Embryonic facial prominence (tissue), 1 donor: Measurements from ENCODE around the gene GABRP.
"Not testable (repeated sequence)": the region's sequence is repeated elsewhere in the genome, so short reads cannot be mapped to it uniquely, and the experiment has no call there.

Experiments
- DNase-seq: peaks from one replicate; pipeline ENCODE4 v3.0.0-alpha.2; 2016; ENCODE audit errors: extremely low spot score

The GABRP gene

DNA sequence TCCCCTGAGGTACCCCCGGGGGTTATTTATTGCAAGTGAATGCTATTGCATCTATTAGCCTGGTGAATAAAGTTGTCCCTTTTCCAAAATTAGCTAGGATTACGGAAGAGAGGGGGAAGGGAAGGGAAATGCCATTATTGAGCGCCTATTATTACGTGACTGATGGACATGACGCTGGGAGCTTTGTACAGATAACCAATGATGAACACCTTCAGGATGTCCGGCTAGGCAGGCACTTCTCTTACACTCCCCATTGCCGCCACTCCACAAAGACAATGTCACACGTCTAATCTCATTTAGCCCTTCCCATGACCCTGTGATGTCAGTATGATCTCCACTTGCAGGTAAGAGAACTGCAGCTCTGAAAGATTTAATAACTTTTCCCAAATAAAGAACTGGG lies 9.4 kb downstream of the GABRP start:
- no peak for DNase-seq

DNA sequence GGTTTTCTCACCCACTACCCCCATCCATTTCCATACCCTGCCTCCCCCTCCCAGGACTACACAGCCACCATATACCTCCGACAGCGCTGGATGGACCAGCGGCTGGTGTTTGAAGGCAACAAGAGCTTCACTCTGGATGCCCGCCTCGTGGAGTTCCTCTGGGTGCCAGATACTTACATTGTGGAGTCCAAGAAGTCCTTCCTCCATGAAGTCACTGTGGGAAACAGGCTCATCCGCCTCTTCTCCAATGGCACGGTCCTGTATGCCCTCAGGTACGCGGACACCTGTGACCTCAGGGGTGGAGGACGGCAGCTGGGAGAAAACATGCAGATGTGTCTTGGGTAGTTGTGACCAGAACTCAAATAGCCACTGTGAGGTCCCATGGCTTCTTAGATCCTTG lies 11.6 kb downstream of the GABRP start:
- no peak for DNase-seq

DNA sequence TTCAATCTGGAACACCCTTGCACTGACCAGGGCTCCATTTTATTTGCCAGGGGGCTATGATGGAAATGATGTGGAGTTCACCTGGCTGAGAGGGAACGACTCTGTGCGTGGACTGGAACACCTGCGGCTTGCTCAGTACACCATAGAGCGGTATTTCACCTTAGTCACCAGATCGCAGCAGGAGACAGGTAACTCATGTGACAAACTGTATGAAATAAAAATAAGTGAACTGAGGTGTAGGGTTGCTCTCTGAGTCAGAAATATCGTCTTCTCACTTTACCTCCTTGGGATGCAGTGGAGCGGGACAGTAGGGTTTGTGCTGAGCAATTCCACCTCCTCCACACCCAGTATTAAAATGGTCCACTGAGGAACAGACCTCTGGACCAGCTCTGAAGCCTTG lies 22.1 kb downstream of the GABRP start:
- no peak for DNase-seq

DNA sequence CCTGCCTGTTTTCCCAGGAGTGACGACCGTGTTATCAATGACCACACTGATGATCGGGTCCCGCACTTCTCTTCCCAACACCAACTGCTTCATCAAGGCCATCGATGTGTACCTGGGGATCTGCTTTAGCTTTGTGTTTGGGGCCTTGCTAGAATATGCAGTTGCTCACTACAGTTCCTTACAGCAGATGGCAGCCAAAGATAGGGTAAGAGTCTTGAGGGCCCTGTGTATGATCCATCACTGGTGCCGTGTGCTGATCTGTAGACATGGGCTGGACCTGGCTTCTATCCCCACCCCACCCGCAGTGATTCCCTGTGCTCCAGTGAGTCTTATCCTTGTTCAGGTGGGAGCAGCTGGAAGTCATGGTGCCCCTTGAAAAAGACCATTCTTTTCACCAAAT lies 26.0 kb downstream of the GABRP start:
- no peak for DNase-seq

DNA sequence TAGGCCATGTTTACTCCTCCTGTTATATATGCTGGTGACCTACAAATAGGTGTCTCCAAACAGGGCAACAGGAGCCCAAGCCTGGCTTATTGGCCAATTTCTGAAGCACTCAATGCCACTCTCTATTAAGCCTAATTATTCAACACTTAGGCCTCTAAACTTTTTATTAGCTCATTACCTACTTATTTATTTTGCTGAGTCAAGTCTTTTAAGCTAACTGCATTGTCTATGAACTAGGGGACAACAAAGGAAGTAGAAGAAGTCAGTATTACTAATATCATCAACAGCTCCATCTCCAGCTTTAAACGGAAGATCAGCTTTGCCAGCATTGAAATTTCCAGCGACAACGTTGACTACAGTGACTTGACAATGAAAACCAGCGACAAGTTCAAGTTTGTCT lies 28.2 kb downstream of the GABRP start:
- no peak for DNase-seq

DNA sequence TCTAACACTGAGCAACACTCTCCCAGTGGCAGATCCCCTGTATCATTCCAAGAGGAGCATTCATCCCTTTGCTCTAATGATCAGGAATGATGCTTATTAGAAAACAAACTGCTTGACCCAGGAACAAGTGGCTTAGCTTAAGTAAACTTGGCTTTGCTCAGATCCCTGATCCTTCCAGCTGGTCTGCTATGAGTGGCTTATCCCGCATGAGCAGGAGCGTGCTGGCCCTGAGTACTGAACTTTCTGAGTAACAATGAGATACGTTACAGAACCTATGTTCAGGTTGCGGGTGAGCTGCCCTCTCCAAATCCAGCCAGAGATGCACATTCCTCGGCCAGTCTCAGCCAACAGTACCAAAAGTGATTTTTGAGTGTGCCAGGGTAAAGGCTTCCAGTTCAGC lies 29.7 kb downstream of the GABRP start:
- DNase-seq = no peak

DNA sequence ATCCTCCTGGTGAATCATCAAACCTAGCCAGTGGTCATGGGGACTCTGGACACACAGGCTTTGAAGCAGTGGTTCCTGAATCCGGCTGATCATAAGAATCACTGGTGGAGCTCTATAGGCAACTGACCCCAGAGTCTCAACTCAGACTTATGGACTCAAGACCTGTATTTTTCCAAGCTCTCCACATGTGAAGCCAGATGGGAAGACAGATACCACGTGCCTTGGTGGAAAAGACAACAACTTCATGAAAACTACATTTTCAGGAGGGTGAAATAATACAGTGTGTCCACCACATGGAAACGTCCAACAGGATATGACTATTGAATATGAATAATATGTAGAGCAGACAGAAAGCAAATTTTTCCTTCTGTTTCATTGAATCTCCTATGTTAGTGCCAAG lies 33.7 kb downstream of the GABRP start:
- no peak for DNase-seq

DNA sequence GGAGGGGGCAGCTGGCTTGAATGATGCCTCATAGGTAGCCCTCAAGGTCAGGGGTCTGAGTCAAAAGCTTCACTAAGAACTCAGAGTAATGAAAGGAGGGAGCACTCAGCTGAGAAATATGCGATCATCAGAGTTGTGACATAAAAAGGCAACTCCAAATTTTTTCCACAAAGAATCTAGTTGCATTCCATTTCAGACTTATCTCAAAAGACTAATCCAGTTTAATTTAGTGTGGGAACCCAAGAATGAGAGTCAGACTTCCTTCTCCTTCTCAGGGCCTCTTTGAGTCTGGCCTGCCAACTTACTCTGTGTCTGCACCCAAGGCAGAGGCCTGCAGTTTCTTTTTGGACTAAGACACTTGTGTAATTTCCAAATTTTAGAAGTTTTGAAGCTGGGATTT lies 34.7 kb downstream of the GABRP start:
- DNase-seq = no peak

DNA sequence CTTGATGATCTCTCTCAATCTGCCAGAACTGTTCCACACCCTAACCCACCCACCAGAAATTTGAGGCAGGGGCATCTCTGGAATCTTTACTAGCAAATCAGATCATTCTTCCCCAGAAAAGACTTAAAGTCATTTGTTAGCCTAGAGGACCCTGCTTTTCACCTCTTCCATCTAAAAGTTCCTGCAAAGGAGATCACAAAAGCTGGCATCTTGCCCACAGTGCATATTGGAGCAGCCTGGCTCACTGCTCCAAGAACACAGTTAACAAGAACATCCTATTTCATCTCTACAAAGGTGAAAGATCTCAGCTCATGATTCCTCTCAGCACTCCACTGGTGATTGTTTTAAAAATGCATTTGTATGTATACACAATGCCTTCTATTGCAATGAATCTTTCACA lies 36.3 kb downstream of the GABRP start:
- DNase-seq = no peak

DNA sequence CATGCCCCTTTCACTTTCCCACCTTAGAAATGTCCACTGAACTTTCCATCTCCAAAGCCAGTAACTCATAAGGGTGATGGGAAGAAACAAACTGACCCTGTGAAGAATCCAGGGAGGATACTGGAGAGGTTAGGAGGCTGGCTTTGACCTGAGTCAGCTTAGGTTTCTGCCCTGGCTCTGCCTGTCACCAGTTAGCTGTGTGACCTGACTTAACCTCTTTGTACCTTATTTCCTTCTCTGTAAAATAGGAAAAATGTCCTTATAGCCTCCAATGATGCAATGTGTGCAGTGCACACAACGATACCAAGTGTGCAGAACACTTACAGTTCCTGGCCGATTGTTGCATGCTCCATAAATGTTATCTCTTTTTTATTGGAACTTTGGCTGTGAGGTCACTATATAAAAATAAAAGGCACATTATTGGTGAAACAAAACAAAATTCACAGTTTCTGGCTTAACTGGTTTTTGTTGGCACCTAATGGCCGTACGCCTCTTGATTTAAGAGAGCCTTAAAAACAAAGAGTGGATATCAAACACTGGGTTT lies 37.8 kb downstream of the GABRP start:
- no peak for DNase-seq

DNA sequence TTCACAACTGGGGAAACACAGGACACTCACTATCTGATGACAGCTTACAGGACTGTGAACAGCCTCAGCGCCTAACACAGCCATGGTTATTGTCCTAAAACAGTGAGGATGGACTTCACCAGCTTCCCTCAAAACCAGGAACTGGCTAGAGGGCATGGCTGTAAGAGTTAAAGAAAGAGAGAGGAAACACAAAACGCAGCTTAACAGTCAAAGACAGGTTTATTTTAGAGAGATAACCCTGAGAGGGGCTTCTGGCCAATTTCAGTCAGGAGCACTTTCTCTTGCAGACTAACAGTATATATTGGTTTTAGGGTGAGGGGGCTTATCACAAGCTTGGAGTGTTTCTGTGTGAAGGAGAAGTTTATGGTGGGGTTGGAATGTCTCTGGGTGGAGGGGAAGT lies 42.6 kb downstream of the GABRP start:
- DNase-seq = no peak

DNA sequence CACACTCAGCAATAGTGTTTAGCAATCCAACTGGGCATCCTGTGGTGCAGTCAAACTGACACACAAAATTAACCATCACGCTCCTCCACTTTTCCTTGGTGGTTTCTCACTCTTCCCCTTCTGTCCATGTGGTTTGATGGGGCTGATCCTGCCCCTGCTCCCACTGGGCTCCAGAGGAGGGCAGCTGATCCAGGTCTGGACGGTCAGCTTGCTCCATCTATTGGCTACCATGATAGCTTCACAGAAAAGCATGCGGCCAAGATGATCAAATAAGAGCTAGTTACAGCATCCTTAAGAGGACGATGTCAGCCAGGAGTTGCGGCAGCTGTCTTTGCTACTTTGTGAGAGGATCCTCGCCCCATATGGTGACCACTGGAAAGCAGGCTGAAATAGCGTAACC lies 48.7 kb downstream of the GABRP start:
- no peak for DNase-seq

DNA sequence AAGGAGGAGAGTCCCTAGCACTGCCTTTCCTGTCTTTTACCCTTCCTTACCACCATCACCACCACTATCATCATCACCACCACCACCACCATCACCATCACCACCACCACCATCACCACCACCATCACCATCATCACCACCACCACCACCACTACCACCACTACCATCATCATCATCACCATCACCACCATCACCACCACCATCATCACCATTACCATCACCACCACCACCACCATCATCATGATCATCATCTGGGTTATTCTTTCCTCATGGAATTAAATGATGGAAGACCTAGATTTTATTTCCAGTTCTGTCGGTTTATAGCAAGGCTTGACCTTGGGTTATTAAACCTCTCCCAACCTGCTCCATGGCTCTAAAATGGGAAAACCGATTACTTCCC lies 50.5 kb downstream of the GABRP start:
- DNase-seq = not testable (repeated sequence)

DNA sequence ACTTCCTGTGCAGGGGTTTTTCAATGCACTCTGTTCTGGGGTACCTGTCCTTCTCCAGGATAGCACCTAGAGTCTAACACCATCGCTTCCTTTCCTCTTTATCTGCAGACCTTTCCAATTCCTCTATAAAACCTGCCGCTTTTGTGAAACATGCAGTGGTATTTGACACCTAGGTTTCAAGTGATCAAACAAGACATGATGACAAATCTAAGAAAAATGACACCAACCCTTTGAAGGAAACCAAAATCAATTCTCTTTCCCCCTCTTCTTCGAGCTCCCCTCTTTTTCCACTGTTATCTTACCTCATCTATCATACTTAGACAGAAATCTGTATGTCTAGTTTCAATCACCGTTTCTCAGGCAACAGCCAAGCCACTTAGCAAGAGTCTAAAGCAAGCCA lies 52.7 kb downstream of the GABRP start:
- no peak for DNase-seq

DNA sequence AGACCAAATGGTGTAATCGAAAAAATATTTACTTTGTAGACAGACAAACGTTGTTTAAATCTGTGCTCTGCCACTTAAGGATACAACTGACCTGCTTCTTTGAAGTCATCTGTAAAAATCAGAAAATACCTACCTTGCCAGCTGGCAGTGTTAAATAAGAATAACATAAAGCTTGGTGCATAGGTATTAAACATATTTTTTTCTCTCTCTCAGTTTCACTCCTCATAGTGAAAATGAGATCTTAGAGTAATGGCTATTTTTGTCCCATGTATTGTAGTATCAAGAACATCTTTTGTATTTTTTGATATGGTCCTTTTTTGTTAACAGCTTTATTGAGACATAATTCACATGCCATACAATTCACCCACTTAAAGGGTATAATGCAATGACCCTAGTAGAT lies 60.3 kb downstream of the GABRP start:
- no peak for DNase-seq

DNA sequence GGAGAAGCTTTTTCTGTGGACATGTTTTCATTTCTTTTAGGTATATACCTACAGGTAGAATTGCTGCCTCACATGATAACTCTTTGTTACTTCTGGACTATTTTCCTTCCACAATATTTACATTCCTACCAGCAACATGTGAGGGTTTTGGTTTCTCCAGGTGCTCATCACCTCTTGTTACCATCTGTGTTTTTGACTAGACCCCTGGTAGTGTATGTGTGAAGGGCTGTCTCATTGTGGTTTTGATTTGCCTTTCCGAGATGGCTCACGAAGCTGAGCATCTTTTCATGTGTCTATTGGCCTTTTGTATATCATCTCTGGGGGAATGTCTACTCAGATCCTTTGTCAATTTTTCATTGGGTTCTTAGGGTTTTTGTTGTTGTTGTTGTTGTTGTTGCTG lies 61.1 kb downstream of the GABRP start:
- no peak for DNase-seq

DNA sequence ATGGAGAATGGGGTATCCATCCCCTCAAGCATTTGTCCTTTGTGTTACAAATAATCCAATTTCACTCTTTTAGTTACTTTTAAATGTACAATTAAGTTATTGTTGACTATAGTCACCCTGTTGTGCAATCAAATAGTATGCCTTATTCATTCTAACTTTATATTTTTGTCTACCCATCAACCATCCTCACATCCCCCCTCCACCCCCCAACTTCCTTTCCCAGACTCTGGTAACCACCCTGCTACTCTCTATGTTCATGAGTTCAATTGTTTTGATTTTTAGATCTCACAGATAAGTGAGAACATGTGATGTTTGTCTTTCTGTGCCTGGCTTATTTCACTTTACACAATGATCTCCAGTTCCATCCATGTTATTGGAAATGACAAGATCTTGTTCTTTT lies 62.9 kb downstream of the GABRP start:
- no peak for DNase-seq

DNA sequence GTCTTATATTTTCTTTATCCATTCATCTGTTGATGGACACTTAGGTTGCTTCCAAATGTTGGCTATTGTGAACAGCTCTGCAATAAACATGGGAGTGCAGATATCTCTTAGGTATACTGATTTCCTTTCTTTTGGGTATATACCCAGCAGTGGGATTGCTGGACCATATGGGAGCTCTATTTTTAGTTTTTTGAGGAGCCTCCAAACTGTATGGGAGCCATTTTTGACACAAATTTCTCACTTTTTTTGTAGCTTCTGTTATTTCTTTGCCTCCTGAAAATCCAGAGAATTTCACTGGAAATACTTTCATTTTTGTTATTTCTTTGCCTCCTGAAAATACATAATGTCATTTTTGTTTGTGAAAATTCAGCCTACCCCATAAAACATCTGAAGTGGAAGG lies 63.3 kb downstream of the GABRP start:
- DNase-seq = no peak

DNA sequence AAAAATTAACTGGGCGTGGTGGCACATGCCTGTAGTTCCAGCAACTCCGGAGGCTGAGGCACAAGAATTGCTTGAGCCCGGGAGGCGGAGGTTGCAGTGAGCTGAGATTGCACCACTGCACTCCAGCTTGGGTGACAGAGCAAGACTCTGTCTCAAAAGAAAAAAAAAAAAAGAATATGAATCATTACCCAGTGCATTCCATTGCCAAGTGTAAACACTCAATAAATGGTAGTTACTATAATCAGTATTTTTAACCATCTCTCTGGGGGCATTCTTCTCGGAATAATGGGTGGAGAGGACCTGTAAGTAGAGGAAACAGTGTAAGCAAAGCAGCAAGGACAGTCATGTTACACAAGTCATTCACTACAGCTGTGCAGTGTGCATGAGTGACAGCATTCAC lies 64.5 kb downstream of the GABRP start:
- no peak for DNase-seq

DNA sequence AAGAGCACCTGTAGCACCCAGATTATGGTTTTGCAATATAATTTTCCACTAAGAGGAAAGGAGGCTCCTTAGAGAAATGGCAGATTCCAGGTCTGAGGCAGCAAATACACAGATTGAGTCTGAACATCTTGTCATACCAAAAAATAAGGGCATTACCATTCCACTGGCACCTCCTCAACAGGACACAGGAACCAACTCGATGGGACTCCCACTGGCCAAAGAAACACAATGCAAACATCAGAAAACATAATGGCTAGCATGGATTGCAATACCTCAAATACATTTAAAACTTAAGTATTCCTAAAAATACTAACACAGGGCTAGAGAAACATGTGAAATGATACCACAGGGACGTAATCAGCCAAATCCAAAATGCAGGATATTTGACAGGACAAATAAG lies 65.8 kb downstream of the GABRP start:
- no peak for DNase-seq

DNA sequence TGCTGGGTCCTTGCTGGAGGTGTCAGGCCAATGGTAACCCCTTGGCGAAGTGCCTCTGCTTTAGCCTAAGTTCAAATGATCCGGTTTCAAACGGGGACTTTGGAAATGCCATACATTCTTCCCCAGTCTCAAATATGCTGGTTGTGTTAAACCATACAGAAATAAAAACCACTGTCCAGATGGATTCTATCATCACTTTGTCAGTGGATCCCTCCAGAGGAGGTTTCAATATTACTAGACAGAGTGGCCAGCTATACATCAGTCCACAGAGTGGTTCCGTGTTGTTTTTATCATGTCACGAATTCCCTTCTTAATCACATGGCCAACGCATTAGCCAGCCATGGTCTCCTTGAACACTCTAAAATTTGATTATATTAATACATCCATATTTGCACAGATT lies 71.0 kb downstream of the GABRP start:
- DNase-seq = no peak

DNA sequence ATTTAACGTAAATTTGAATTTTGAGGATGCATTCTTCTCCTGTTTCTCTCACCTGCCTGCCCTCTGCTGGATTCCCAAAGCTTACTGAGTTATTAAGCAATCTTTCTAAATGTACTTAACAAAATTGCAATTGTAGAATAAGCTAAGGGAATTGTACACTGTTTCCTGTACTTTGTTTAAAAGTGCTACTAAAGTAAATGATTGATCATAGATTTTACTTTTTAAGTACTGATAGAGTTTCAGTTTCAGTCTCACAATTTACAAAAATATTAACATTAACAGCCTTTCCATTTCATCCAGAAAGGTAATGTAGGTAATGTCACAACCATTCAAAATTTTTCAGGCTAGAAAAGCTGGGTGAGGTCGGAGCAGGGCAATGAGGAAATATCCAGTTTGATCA lies 73.5 kb downstream of the GABRP start:
- no peak for DNase-seq

DNA sequence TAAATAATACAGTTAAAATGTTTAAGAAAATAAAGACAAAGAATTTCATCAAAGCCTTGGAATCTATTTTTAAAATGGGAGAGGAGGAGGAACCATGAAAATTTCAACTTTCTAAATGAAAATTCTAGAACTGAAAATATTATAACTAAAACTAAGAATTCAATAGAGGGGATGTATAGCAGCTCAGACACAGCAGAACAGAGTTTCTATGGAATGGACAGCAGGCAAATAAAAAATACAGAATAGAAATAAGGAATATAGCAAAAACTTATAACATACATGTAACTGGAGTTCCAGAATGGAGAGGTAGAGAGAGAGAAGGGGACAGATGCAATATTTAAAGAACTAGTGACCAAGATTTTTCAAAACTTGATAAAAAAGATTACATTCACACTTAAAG lies 76.9 kb downstream of the GABRP start:
- DNase-seq = no peak

DNA sequence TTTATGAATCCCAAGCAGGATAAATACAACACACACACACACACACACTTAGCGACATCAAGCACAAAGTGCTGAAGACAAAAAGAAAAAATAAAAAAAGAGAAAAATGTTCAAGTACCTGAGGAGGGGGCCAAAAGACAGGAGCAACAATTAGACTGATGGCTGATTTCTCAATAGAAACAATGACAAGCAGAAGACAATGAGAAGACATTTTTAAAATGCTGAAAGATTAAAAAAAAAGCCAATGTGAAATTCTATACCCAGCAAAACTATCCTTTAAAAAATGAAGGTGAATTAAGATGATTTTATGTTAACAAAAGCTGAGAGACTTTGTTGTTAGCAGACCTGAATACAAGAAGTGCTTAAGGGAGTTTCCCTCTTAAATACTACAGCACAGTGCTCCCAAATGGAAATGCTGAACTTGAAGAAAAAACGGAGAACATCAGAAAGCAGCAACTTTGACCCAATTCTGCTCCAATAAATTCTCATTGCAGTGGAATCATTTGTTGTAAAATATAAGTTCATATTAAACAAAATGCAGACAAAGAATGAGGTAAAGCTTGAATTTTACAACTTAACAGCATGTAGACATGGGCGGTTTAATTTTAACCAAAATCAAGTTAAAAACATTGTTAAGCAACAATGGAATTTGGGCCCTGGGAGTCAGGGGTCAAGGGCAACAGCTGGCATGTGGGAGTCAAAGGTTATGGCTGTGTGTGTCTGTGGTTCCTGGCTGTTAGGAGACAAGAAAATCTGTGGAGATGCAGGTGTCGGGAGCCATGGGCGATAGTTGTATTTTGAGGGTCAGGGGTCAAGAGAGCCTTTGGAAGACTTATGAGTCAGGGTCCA lies 77.5 kb downstream of the GABRP start:
- no peak for DNase-seq
